H1 (cell line): Measurements from ENCODE around the gene SLC9A7. TPM values are rescaled to one million over a fixed set of nuclear protein-coding genes. Genes with fewer than 3 reads are reported as not detected.

ENCODE experiments used
- CTCF ChIA-PET: fragments of 300-600 bp; sonication (Branson Sonifier 250); formaldehyde crosslinking; loops from one replicate; lab custom pipeline; 2021; ENCODE audit not compliant: partially characterized antibody; lab: Charles Lee
- POLR2A ChIA-PET: fragments of 300-600 bp; sonication (Branson Sonifier 250); formaldehyde crosslinking; loops from one replicate; lab custom pipeline; 2021; ENCODE audit warnings: inconsistent platforms; ENCODE audit not compliant: partially characterized antibody; lab: Charles Lee
- DNase-seq, 2 experiments: peaks; one replicate each; pipeline versions ENCODE4 v3.0.0 to v3.0.0-alpha.2; 2010 to 2022; ENCODE audit warnings: low spot score in 2 of 2, low read depth in 1 of 2, mixed read lengths in 1 of 2
- FAIRE-seq: peaks from 2 replicates; lab custom pipeline; 2011; peaks lifted over from hg19 to GRCh38; lab: Jason Lieb, UNC
- H2AFZ ChIP-seq: 2 replicates; pipeline ENCODE4 v1.8.1; 2012; ENCODE audit warnings: low read length, inconsistent platforms
- H2AK5ac ChIP-seq: 2 replicates; pipeline ENCODE4 v1.6.1; 2013; ENCODE audit warnings: low read depth, low read length
- H2BK120ac ChIP-seq: replicated peaks from 2 replicates; pipeline ENCODE3; 2013; ENCODE audit warnings: low read depth, low read length, inconsistent platforms
- H2BK12ac ChIP-seq: 2 replicates; pipeline ENCODE4 v1.6.1; 2013; ENCODE audit warnings: low read depth, low read length
- H2BK15ac ChIP-seq: 2 replicates; pipeline ENCODE4 v1.6.1; 2013; ENCODE audit warnings: low read length
- H2BK20ac ChIP-seq: 2 replicates; pipeline ENCODE4 v1.6.1; 2013; ENCODE audit warnings: low read length
- H2BK5ac ChIP-seq: 2 replicates; pipeline ENCODE4 v1.6.1; 2013; ENCODE audit warnings: low read depth, low read length
- H3K14ac ChIP-seq: 2 replicates; pipeline ENCODE4 v1.6.1; 2013; ENCODE audit warnings: inconsistent platforms; ENCODE audit not compliant: insufficient read length
- H3K18ac ChIP-seq: 2 replicates; pipeline ENCODE4 v1.6.1; 2013; ENCODE audit warnings: low read length; ENCODE audit errors: extremely low read depth
- H3K23ac ChIP-seq: 2 replicates; pipeline ENCODE4 v1.6.1; 2013; ENCODE audit warnings: inconsistent platforms; ENCODE audit not compliant: insufficient read length
- H3K23me2 ChIP-seq: 2 replicates; pipeline ENCODE4 v1.6.1; 2013; ENCODE audit warnings: low read depth, low read length
- H3K27ac ChIP-seq: 2 replicates; pipeline ENCODE4 v1.6.1; 2011; ENCODE audit warnings: low read depth, low read length, inconsistent platforms
- H3K27me3 ChIP-seq, 4 experiments: replicated peaks in 1 of 4; 1 replicate in 1 of 4; 2 replicates in 3 of 4; pipeline versions ENCODE4 v1.6.1 to v1.8.1; 2011 to 2013; ENCODE audit warnings: low read length in 3 of 4, mild to moderate bottlenecking in 3 of 4, inconsistent platforms in 2 of 4, mixed read lengths in 2 of 4, moderate library complexity in 1 of 4; ENCODE audit not compliant: control insufficient read depth in 3 of 4, insufficient read depth in 3 of 4; ENCODE audit errors: extremely low read depth in 1 of 4
- H3K36me3 ChIP-seq, 4 experiments: 2 replicates each; pipeline versions ENCODE4 v1.6.1 to v1.8.1; 2011 to 2013; ENCODE audit warnings: mild to moderate bottlenecking in 4 of 4, low read length in 3 of 4, moderate library complexity in 2 of 4, control low read depth in 1 of 4, inconsistent platforms in 1 of 4; ENCODE audit not compliant: insufficient read depth in 4 of 4, control insufficient read depth in 2 of 4
- H3K4ac ChIP-seq: replicated peaks from 2 replicates; pipeline ENCODE3; 2013; ENCODE audit warnings: low read length, low read depth, mixed read lengths, inconsistent platforms; ENCODE audit not compliant: insufficient read length
- H3K4me1 ChIP-seq, 4 experiments: replicated peaks in 1 of 4; 1 replicate in 1 of 4; 2 replicates in 3 of 4; pipeline versions ENCODE4 v1.6.1 to v1.8.1; 2011 to 2013; ENCODE audit warnings: low read length in 3 of 4, inconsistent platforms in 2 of 4, mixed read lengths in 1 of 4; ENCODE audit not compliant: insufficient read depth in 4 of 4, control insufficient read depth in 3 of 4
- H3K4me2 ChIP-seq, 2 experiments: 2 replicates each; pipeline versions ENCODE4 v1.6.1 to v1.8.1; 2011 to 2013; ENCODE audit warnings: low read depth in 2 of 2, low read length in 2 of 2, control low read depth in 1 of 2, inconsistent platforms in 1 of 2, mild to moderate bottlenecking in 1 of 2; ENCODE audit not compliant: insufficient read depth in 1 of 2
- H3K4me3 ChIP-seq, 4 experiments: fragments of 200-600, 300-600 bp in 1 of 4; sonication (generic), shearing (Covaris generic), sonication (Bioruptor Twin) in 1 of 4; 2 replicates each; pipeline versions ENCODE4 v1.5.1 to v1.8.1; 2011 to 2016; ENCODE audit warnings: low read length in 4 of 4, low read depth in 3 of 4, control low read depth in 2 of 4, inconsistent platforms in 2 of 4, mild to moderate bottlenecking in 2 of 4, mixed read lengths in 1 of 4, moderate library complexity in 1 of 4; ENCODE audit not compliant: insufficient read depth in 2 of 4; ENCODE audit errors: extremely low read depth in 1 of 4
- H3K56ac ChIP-seq: replicated peaks from 2 replicates; pipeline ENCODE3; 2013; ENCODE audit warnings: low read depth, mild to moderate bottlenecking, mixed read lengths, low read length, inconsistent platforms; ENCODE audit not compliant: insufficient read length
- H3K79me1 ChIP-seq: 2 replicates; pipeline ENCODE4 v1.6.1; 2013; ENCODE audit warnings: low read depth, low read length, control low read depth
- H3K79me2 ChIP-seq, 2 experiments: 2 replicates each; pipeline versions ENCODE4 v1.6.1 to v1.8.1; 2012 to 2013; ENCODE audit warnings: low read length in 2 of 2, mild to moderate bottlenecking in 2 of 2, inconsistent platforms in 1 of 2; ENCODE audit not compliant: insufficient read depth in 2 of 2, control insufficient read depth in 1 of 2
- H3K9ac ChIP-seq, 4 experiments: replicated peaks in 1 of 4; 1 replicate in 1 of 4; 2 replicates in 3 of 4; pipeline versions ENCODE4 v1.6.1 to v1.8.1; 2011 to 2013; ENCODE audit warnings: low read depth in 3 of 4, low read length in 3 of 4, control low read depth in 2 of 4, mild to moderate bottlenecking in 2 of 4, moderate library complexity in 2 of 4, inconsistent platforms in 1 of 4; ENCODE audit errors: extremely low read depth in 1 of 4
- H3K9me3 ChIP-seq, 2 experiments: 2 replicates each; pipeline versions ENCODE4 v1.6.1 to v1.8.1; 2012 to 2013; ENCODE audit warnings: mild to moderate bottlenecking in 2 of 2, moderate library complexity in 2 of 2, control low read depth in 1 of 2, inconsistent platforms in 1 of 2, low read depth in 1 of 2, low read length in 1 of 2, mixed read lengths in 1 of 2; ENCODE audit not compliant: insufficient read depth in 2 of 2
- H4K20me1 ChIP-seq, 2 experiments: replicated peaks in 1 of 2; 2 replicates each; pipeline versions ENCODE3 to v1.8.1; 2011 to 2013; ENCODE audit warnings: inconsistent platforms in 2 of 2, low read length in 2 of 2, mild to moderate bottlenecking in 1 of 2; ENCODE audit not compliant: insufficient read depth in 2 of 2, control insufficient read depth in 1 of 2
- H4K5ac ChIP-seq: 2 replicates; pipeline ENCODE4 v1.6.1; 2013; ENCODE audit warnings: low read length, low read depth, mixed read lengths, inconsistent platforms; ENCODE audit not compliant: insufficient read length
- H4K8ac ChIP-seq: 2 replicates; pipeline ENCODE4 v1.8.0; 2013; ENCODE audit warnings: mild to moderate bottlenecking, moderate library complexity, low read length, inconsistent platforms; ENCODE audit not compliant: insufficient read depth; ENCODE audit errors: extremely low read depth
- H4K91ac ChIP-seq: replicated peaks from 2 replicates; pipeline ENCODE3; 2013; ENCODE audit warnings: low read length, mixed read lengths, inconsistent platforms; ENCODE audit not compliant: insufficient read length
- NANOG ChIP-seq: IDR thresholded peaks from 2 replicates; pipeline ENCODE4 v1.6.1; 2011; ENCODE audit warnings: low read length, low read depth, mild to moderate bottlenecking, inconsistent platforms; ENCODE audit not compliant: insufficient read depth, poor library complexity, severe bottlenecking
- WGBS, 2 experiments: shearing (Covaris generic) in 1 of 2; methylation state at CpG; one replicate each; pipeline versions ENCODE4 v1.1.6 to v1.1.7; 2013 to 2015; ENCODE audit warnings: low lambda C conversion rate in 2 of 2, mixed read lengths in 2 of 2, inconsistent platforms in 1 of 2, low coverage in 1 of 2, missing lambda C conversion rate in 1 of 2; ENCODE audit not compliant: insufficient replicate concordance in 2 of 2, insufficient coverage in 1 of 2, insufficient read length in 1 of 2; ENCODE audit errors: extremely low coverage in 1 of 2, missing lambda C conversion rate in 1 of 2; 5-methylcytosine and 5-hydroxymethylcytosine counted together
- polyA plus RNA-seq, 7 experiments: library from polyadenylated mRNA; depleted of rRNA in 3 of 7; stranded (reverse) in 5 of 7; unstranded in 2 of 7; fragments of >200 nt in 5 of 7; fragments of 200-250 nt in 2 of 7; gene quantifications; 1 replicate in 5 of 7; 2 replicates in 1 of 7; 4 replicates in 1 of 7; pipeline versions ENCODE4 v1.2.1 to v1.2.3, GENCODE V29; 2011 to 2013; ENCODE audit warnings: missing spikeins in 2 of 7, mixed read lengths in 2 of 7
- total RNA-seq: library from RNA; stranded (reverse); fragmentation: NEBNext Ultra II Directional; extraction: Animal tissue kit (Norgen Biotek cat#: 25700); gene quantifications from 2 replicates; pipeline ENCODE4 v1.2.1, GENCODE V29; 2021

SLC9A7 gene
- total and polyA plus RNA-seq, 2 of the 8 experiments (the other 6 are each of a cell fraction or from before 2014, with no cell fraction given), result 6.7 to 17.2 TPM

- no peak overlapping the region for H3K14ac ChIP-seq
- no peak overlapping the region for H2BK20ac ChIP-seq
- no peak overlapping the region for H2AFZ ChIP-seq
- DNase-seq (no peak), FAIRE-seq (no peak)
- H3K4me1 ChIP-seq, result peaks cover 0 to 12% (median 6%) of the 10 kb centered on the region in 4 experiments; a peak in 5 of 7 replicates
- WGBS, 2 experiments, result 96% methylated on average over 3 of the region's 3 CpGs; no CpG with 5 or more reads in 1 of the 2 experiments
- ChIA-PET POLR2A (no interaction called here), CTCF (no interaction called here)
- H3K79me2 ChIP-seq, result no peaks in the 10 kb centered on the region
- no peak overlapping the region for H3K9ac ChIP-seq
- no peak overlapping the region for H3K23ac ChIP-seq
- H4K91ac ChIP-seq, result no peak overlapping the region
- no peak overlapping the region for H2AK5ac ChIP-seq
- no peak overlapping the region for H3K4ac ChIP-seq
- H2BK5ac ChIP-seq, result no peak overlapping the region
- TF ChIP-seq NANOG, result no peak
- H4K8ac ChIP-seq, result no peak overlapping the region
- H4K5ac ChIP-seq, result no peak overlapping the region
- no peak overlapping the region for H2BK15ac ChIP-seq
- H3K56ac ChIP-seq, result no peak overlapping the region
- no peak overlapping the region for H3K27ac ChIP-seq
- peaks cover 0 to 6% (median 0%) of the 10 kb centered on the region in 4 experiments; a peak in 2 of 8 replicates for H3K36me3 ChIP-seq
- H3K18ac ChIP-seq, result no peak overlapping the region
- no peak overlapping the region for H3K4me3 ChIP-seq
- H3K79me1 ChIP-seq, result no peaks in the 10 kb centered on the region
- no peaks in the 10 kb centered on the region for H4K20me1 ChIP-seq
- H2BK12ac ChIP-seq, result no peak overlapping the region
- no peak overlapping the region for H3K4me2 ChIP-seq
- H3K23me2 ChIP-seq, result no peaks in the 10 kb centered on the region
- no peaks in the 10 kb centered on the region for H3K9me3 ChIP-seq
- no peaks in the 10 kb centered on the region for H3K27me3 ChIP-seq
- no peak overlapping the region for H2BK120ac ChIP-seq
These were observed 115.3 kb downstream of the SLC9A7 start for GRCh38 chrX:46643636-46644035.
